CD14-positive monocyte (primary cell): ENCODE data around the gene GIPC3. TPM values are rescaled to one million over a fixed set of nuclear protein-coding genes. Genes with fewer than 3 reads are reported as not detected.
A peak's percentile ranks its signal among the peaks of the same experiment; 100 is the strongest.
"Not testable (repeated sequence)": the region's sequence is repeated elsewhere in the genome, so short reads cannot be mapped to it uniquely, and the experiment has no call there.

ENCODE experiments used
- DNase-seq, 3 donors: peaks; one replicate each; pipeline ENCODE4 v3.0.0-alpha.2; 2011 to 2022
- H2AFZ ChIP-seq: 2 replicates; pipeline ENCODE4 v1.6.0; 2012; ENCODE audit warnings: mild to moderate bottlenecking, low read depth, low read length, inconsistent platforms; ENCODE audit not compliant: insufficient read depth, poor library complexity, severe bottlenecking
- H3K27ac ChIP-seq, 2 donors: 1 replicate in 1 of 2; 2 replicates in 1 of 2; pipeline ENCODE4 v1.5.1; 2012 to 2013; ENCODE audit warnings: low read length in 2 of 2, control low read depth in 1 of 2, inconsistent platforms in 1 of 2, low read depth in 1 of 2, mild to moderate bottlenecking in 1 of 2
- H3K27me3 ChIP-seq, 2 donors: one replicate each; pipeline versions ENCODE4 v1.6.0 to v1.6.1; 2011 to 2013; ENCODE audit warnings: low read length in 2 of 2; ENCODE audit not compliant: control insufficient read depth in 2 of 2, insufficient read depth in 2 of 2
- H3K36me3 ChIP-seq, 2 donors: replicated peaks in 1 of 2; 1 replicate in 1 of 2; 2 replicates in 1 of 2; pipeline versions ENCODE4 v1.5.1 to v1.6.1; 2012 to 2013; ENCODE audit warnings: low read length in 2 of 2, control low read depth in 1 of 2, inconsistent platforms in 1 of 2, mild to moderate bottlenecking in 1 of 2; ENCODE audit not compliant: insufficient read depth in 2 of 2, control insufficient read depth in 1 of 2
- H3K4me1 ChIP-seq, 2 donors: 1 replicate in 1 of 2; 2 replicates in 1 of 2; pipeline versions ENCODE4 v1.5.1 to v1.6.1; 2012 to 2013; ENCODE audit warnings: low read length in 2 of 2, control low read depth in 1 of 2, inconsistent platforms in 1 of 2, mild to moderate bottlenecking in 1 of 2, moderate library complexity in 1 of 2; ENCODE audit not compliant: insufficient read depth in 2 of 2, control insufficient read depth in 1 of 2
- H3K4me2 ChIP-seq: replicated peaks from 2 replicates; pipeline ENCODE3; 2012; ENCODE audit warnings: low read length, moderate library complexity, mild to moderate bottlenecking; ENCODE audit not compliant: poor library complexity, severe bottlenecking; ENCODE audit errors: extremely low read depth
- H3K4me3 ChIP-seq, 3 experiments: fragments of 200-600 bp in 1 of 3; sonication (generic) in 1 of 3; replicated peaks in 1 of 3; 1 replicate in 2 of 3; 2 replicates in 1 of 3; pipeline ENCODE4 v1.5.1; 2011 to 2013; ENCODE audit warnings: low read length in 3 of 3, mild to moderate bottlenecking in 3 of 3, control low read depth in 2 of 3, low read depth in 2 of 3, inconsistent platforms in 1 of 3, moderate library complexity in 1 of 3
- H3K79me2 ChIP-seq: 2 replicates; pipeline ENCODE4 v1.6.0; 2012; ENCODE audit warnings: mild to moderate bottlenecking, control low read depth, inconsistent platforms, low read length, moderate library complexity; ENCODE audit not compliant: insufficient read depth
- H3K9ac ChIP-seq: 2 replicates; pipeline ENCODE4 v1.6.0; 2017; ENCODE audit warnings: low read length, mild to moderate bottlenecking; ENCODE audit not compliant: insufficient read depth, poor library complexity, severe bottlenecking
- H3K9me3 ChIP-seq, 2 donors: replicated peaks in 1 of 2; 1 replicate in 1 of 2; 2 replicates in 1 of 2; pipeline versions ENCODE4 v1.5.1 to v1.6.1; 2012 to 2013; ENCODE audit warnings: low read length in 2 of 2, control low read depth in 1 of 2; ENCODE audit not compliant: control insufficient read depth in 1 of 2, insufficient read depth in 1 of 2
- H4K20me1 ChIP-seq: 2 replicates; pipeline ENCODE4 v1.6.0; 2012; ENCODE audit warnings: mild to moderate bottlenecking, low read length, control low read depth, moderate library complexity; ENCODE audit not compliant: insufficient read depth
- H3K27ac Mint-ChIP-seq, 7 donors: one replicate each; pipeline ENCODE4 v1.8.0; 2020; ENCODE audit warnings: mild to moderate bottlenecking in 7 of 7, mixed read lengths in 7 of 7, moderate library complexity in 6 of 7, inconsistent platforms in 2 of 7
- H3K27me3 Mint-ChIP-seq, 3 donors: one replicate each; pipeline ENCODE4 v1.8.0; 2021 to 2022; ENCODE audit warnings: low read depth in 3 of 3, mild to moderate bottlenecking in 3 of 3, mixed read lengths in 3 of 3, moderate library complexity in 3 of 3, inconsistent platforms in 1 of 3
- H3K36me3 Mint-ChIP-seq, 2 donors: one replicate each; pipeline ENCODE4 v1.8.0; 2020; ENCODE audit warnings: mixed read lengths in 2 of 2, inconsistent platforms in 1 of 2, mild to moderate bottlenecking in 1 of 2
- H3K4me1 Mint-ChIP-seq: one replicate; pipeline ENCODE4 v1.8.0; 2020; ENCODE audit warnings: mild to moderate bottlenecking, mixed read lengths
- H3K4me3 Mint-ChIP-seq, 2 donors: one replicate each; pipeline ENCODE4 v1.8.0; 2020; ENCODE audit warnings: mild to moderate bottlenecking in 2 of 2, mixed read lengths in 2 of 2, moderate library complexity in 1 of 2
- H3K9me3 Mint-ChIP-seq, 7 donors: one replicate each; pipeline ENCODE4 v1.8.0; 2020 to 2022; ENCODE audit warnings: mixed read lengths in 7 of 7, mild to moderate bottlenecking in 6 of 7, moderate library complexity in 6 of 7, inconsistent platforms in 2 of 7
- WGBS: methylation state at CpG from one replicate; pipeline ENCODE4 v1.1.5; 2013; ENCODE audit warnings: missing lambda C conversion rate; ENCODE audit not compliant: insufficient coverage; 5-methylcytosine and 5-hydroxymethylcytosine counted together
- intact Hi-C, 2 donors: fragments of 100-400 bp; cut with micrococcal nuclease; formaldehyde crosslinking; loops; one replicate each; pipeline versions ENCODE4 v1.15.0 to v1.15.1; 2023
- polyA plus RNA-seq, 3 donors: library from polyadenylated mRNA; depleted of rRNA in 1 of 3; unstranded in 2 of 3; stranded (reverse) in 1 of 3; fragments of 300-500 nt in 2 of 3; fragments of >200 nt in 1 of 3; fragmentation: Illumina TruSeq in 2 of 3; gene quantifications; 1 replicate in 2 of 3; 2 replicates in 1 of 3; pipeline ENCODE4 v1.2.3, GENCODE V29; 2012 to 2021
- TF ChIP-seq, protein P1 (sequence below): fragments of 200-600 bp; IDR thresholded peaks from one replicate; pipeline ENCODE4 v1.8.0; 2022; ENCODE audit warnings: antibody characterized with exemption, mild to moderate bottlenecking

The GIPC3 gene
- polyA plus RNA-seq, 3 donors: 0.03 TPM; not detected in 2

DNA sequence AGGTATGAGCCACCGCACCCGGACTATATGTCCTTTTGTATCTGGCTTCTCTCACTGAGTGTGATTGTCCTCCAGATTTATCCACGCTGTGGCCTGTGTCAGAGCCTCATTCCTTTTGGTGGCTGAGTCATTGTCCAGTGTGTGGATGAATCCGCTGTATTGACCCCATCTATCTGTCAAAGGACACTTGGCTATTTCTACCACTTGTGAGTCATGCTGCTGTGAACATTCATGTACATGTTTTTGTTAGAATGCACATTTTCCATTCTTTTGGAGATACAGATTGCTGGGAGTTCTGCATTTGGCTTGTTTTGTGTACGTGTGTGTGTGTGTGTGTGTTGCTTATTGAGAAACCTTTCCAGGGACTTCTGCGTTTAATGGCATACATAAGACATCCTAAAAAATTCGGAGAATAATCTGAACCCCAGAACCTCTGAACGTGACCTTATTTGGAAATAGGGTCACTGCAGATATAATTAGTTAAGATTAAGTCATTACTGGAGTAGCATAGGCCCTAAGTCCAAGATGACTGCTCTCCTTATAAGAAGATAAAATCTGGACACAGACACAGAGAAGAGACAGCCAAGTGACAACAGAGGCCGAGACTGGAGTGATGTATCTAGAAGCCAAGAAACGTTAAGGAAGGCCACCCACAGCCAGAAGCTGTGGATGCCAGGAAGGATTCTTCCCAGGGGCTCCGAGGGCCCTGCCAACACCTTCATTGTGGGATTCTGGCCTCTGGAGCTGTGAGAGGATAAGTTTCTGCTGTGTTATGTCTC lies 4.9 kb upstream of the GIPC3 start:
- Histone ChIP-seq H3K4me3 (no peak overlapping the region), H3K36me3 (peaks cover 0 to 2% of the 10 kb centered on the region in 2 donors), H3K4me1 (peaks cover 7 to 17% of the 10 kb centered on the region in 2 donors), H3K79me2 (no peaks in the 10 kb centered on the region), H2AFZ (no peak overlapping the region), H3K27ac (no peak overlapping the region), H3K9me3 (no peaks in the 10 kb centered on the region), H3K9ac (no peak overlapping the region), H3K27me3 (peaks cover 3 to 10% of the 10 kb centered on the region in 2 donors), H4K20me1 (no peaks in the 10 kb centered on the region), H3K4me2 (no peak overlapping the region)
- WGBS: 83% methylated on average over 2 of the region's 11 CpGs
- Mint-ChIP-seq H3K27ac (peak overlapping the region in 2 of 7 donors; percentile 4 to 14), H3K4me1 (peaks cover 22% of the 10 kb centered on the region), H3K4me3 (no peak overlapping the region), H3K9me3 (peaks cover 0 to 6% (median 0%) of the 10 kb centered on the region in 7 donors), H3K27me3 (peaks cover 10 to 19% (median 16%) of the 10 kb centered on the region in 3 donors), H3K36me3 (peaks cover 3 to 20% of the 10 kb centered on the region in 2 donors)
- intact Hi-C loops: loop anchor here in 1 of 2 donors (5.0 kb wide), 1 partner anchor 33 kb away; no protein-coding TSS in a partner anchor
- DNase-seq: peak in 1 of 3 donors; percentile 21
- TF ChIP-seq, protein P1, sequence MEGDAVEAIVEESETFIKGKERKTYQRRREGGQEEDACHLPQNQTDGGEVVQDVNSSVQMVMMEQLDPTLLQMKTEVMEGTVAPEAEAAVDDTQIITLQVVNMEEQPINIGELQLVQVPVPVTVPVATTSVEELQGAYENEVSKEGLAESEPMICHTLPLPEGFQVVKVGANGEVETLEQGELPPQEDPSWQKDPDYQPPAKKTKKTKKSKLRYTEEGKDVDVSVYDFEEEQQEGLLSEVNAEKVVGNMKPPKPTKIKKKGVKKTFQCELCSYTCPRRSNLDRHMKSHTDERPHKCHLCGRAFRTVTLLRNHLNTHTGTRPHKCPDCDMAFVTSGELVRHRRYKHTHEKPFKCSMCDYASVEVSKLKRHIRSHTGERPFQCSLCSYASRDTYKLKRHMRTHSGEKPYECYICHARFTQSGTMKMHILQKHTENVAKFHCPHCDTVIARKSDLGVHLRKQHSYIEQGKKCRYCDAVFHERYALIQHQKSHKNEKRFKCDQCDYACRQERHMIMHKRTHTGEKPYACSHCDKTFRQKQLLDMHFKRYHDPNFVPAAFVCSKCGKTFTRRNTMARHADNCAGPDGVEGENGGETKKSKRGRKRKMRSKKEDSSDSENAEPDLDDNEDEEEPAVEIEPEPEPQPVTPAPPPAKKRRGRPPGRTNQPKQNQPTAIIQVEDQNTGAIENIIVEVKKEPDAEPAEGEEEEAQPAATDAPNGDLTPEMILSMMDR: no peak

DNA sequence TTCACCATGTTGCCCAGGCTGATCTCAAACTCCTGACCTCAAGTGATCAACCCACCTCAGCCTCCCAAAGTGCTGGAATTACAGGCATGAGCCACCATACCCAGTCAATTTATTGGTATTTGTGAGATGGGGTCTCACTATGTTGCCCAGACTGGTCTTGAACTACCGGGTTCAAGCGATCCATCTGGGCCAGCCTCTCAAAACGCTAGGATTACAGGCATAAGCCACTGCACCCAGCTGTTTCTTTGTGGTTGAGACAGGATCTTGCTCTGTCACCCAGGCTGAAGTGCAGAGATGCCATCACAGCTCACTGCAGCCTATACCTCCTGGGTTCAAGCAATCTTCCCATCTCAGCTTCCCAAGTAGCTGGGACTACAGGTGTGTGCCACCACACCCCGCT lies 3.5 kb upstream of the GIPC3 start:
- no CpG with 5 or more reads among the region's 4 CpGs for WGBS
- not testable (repeated sequence) for H3K9ac ChIP-seq, H3K36me3 Mint-ChIP-seq, H2AFZ ChIP-seq, H3K4me2 ChIP-seq, H3K4me1 Mint-ChIP-seq, H3K79me2 ChIP-seq, H3K36me3 ChIP-seq, H3K4me3 ChIP-seq, H3K27ac Mint-ChIP-seq, DNase-seq, H3K9me3 ChIP-seq, H3K27ac ChIP-seq, H3K4me3 Mint-ChIP-seq, H3K9me3 Mint-ChIP-seq, H4K20me1 ChIP-seq
- H3K27me3 ChIP-seq: peaks cover 5 to 20% of the 10 kb centered on the region in 2 donors
- H3K27me3 Mint-ChIP-seq: peaks cover 19 to 32% (median 20%) of the 10 kb centered on the region in 3 donors
- H3K4me1 ChIP-seq: peaks cover 5 to 11% of the 10 kb centered on the region in 2 donors
- intact Hi-C loops: loop anchor here in 1 of 2 donors (5.0 kb wide), 1 partner anchor 34 kb away; no protein-coding TSS in a partner anchor

DNA sequence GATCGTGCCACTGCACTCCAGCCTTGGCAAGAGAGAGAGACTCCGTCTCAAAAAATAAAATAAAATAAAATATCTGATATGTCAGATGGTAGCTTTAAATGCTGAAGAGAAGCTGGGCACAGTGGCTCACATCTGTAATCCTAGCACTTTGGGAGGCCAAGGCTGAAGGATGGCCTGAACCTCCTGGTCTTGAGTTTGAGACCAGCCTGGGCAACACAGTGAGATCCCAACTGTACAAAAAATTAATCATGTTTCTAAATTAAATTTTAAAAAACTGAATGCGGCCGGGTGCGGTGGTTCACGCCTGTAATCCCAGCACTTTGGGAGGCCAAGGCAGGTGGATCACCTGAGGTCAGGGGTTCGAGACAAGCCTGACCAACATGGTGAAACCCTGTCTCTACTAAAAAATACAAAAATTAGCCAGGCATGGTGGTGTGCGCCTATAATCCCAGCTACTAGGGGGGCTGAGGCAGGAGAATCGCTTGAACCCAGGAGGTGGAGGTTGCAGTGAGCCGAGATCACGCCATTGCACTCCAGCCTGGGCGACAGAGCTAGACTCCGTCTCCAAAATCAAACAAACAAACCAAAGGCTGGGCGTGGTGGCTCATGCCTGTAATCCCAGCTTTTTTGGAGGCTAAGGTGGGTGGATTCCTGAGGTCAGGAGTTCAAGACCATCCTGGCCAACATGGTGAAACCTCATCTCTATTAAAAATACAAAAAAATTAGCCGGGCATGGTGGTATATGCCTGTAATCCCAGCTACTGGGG lies 1.1 kb upstream of the GIPC3 start:
- H3K4me2 ChIP-seq, H3K9ac ChIP-seq, H3K9me3 Mint-ChIP-seq, DNase-seq, H4K20me1 ChIP-seq, H3K27ac ChIP-seq, H3K79me2 ChIP-seq, H2AFZ ChIP-seq, H3K36me3 ChIP-seq, H3K9me3 ChIP-seq, H3K4me1 Mint-ChIP-seq, H3K27ac Mint-ChIP-seq, H3K4me3 ChIP-seq, H3K36me3 Mint-ChIP-seq: not testable (repeated sequence)
- peak overlapping the region in 1 of 2 donors; percentile 30 for H3K4me3 Mint-ChIP-seq
- peaks cover 5 to 11% of the 10 kb centered on the region in 2 donors for H3K4me1 ChIP-seq
- H3K27me3 Mint-ChIP-seq: peaks cover 22 to 33% (median 25%) of the 10 kb centered on the region in 3 donors
- intact Hi-C loops: loop anchor here in 1 of 2 donors (5.0 kb wide), 1 partner anchor 37 kb away; no protein-coding TSS in a partner anchor
- peaks cover 5 to 20% of the 10 kb centered on the region in 2 donors for H3K27me3 ChIP-seq
- 100% methylated on average over 1 of the region's 15 CpGs for WGBS
